Hepatocyte (in vitro differentiated cells): ENCODE results near the gene MRPS18B. TPM values are rescaled to one million over a fixed set of nuclear protein-coding genes. Genes with fewer than 3 reads are reported as not detected.
"Not testable (repeated sequence)": the region's sequence is repeated elsewhere in the genome, so short reads cannot be mapped to it uniquely, and the experiment has no call there.

Experiments used
- DNase-seq: peaks from one replicate; pipeline ENCODE4 v3.0.0-alpha.2; 2016; ENCODE audit warnings: low spot score
- H2AFZ ChIP-seq: fragments of 200-600 bp; sonication (generic); 2 replicates; pipeline ENCODE4 v1.6.0; 2016; ENCODE audit warnings: antibody characterized with exemption, mild to moderate bottlenecking
- H3K27ac ChIP-seq: fragments of 200-600 bp; sonication (generic); 2 replicates; pipeline ENCODE4 v1.5.1; 2016; ENCODE audit warnings: mild to moderate bottlenecking
- H3K27me3 ChIP-seq: fragments of 200-600 bp; sonication (generic); 2 replicates; pipeline ENCODE4 v1.6.1; 2016
- H3K36me3 ChIP-seq: fragments of 200-600 bp; sonication (generic); replicated peaks from 2 replicates; pipeline ENCODE4 v1.5.1; 2016; ENCODE audit warnings: low read depth; ENCODE audit not compliant: insufficient read depth
- H3K4me1 ChIP-seq: fragments of 200-600 bp; sonication (generic); 2 replicates; pipeline ENCODE4 v1.5.1; 2016; ENCODE audit warnings: mild to moderate bottlenecking, moderate library complexity; ENCODE audit not compliant: insufficient read depth
- H3K4me2 ChIP-seq: fragments of 200-600 bp; sonication (generic); 2 replicates; pipeline ENCODE4 v1.6.0; 2016
- H3K4me3 ChIP-seq: fragments of 200-600 bp; sonication (generic); 2 replicates; pipeline ENCODE4 v1.5.1; 2016; ENCODE audit warnings: mild to moderate bottlenecking
- H3K79me2 ChIP-seq: fragments of 200-600 bp; sonication (generic); 2 replicates; pipeline ENCODE4 v1.6.0; 2017; ENCODE audit warnings: mild to moderate bottlenecking
- H3K9me2 ChIP-seq: fragments of 200-600 bp; sonication (generic); replicated peaks from 2 replicates; pipeline ENCODE4 v1.6.0; 2017; ENCODE audit warnings: mild to moderate bottlenecking; ENCODE audit not compliant: insufficient read depth
- H3K9me3 ChIP-seq: fragments of 200-600 bp; sonication (generic); 2 replicates; pipeline ENCODE4 v1.5.1; 2016; ENCODE audit warnings: low read depth, mild to moderate bottlenecking
- H4K20me1 ChIP-seq: fragments of 200-600 bp; sonication (generic); 2 replicates; pipeline ENCODE4 v1.6.0; 2016; ENCODE audit warnings: mild to moderate bottlenecking; ENCODE audit not compliant: insufficient read depth, poor library complexity, severe bottlenecking
- CTCF ChIP-seq: fragments of 200-600 bp; sonication (generic); IDR thresholded peaks from 2 replicates; pipeline ENCODE4 v1.5.1; 2016; ENCODE audit warnings: antibody characterized with exemption, mild to moderate bottlenecking; ENCODE audit not compliant: poor library complexity
- EZH2 ChIP-seq: fragments of 200-600 bp; sonication (generic); IDR thresholded peaks from 2 replicates; pipeline ENCODE4 v1.6.1; 2016; ENCODE audit warnings: antibody characterized with exemption, mild to moderate bottlenecking, borderline replicate concordance
- EZH2phosphoT487 ChIP-seq: fragments of 200-600 bp; sonication (generic); IDR thresholded peaks from one replicate; pipeline ENCODE4 v1.6.1; 2018; ENCODE audit warnings: antibody characterized with exemption, mild to moderate bottlenecking, low read depth, moderate library complexity; ENCODE audit not compliant: unreplicated experiment, severe bottlenecking
- WGBS: methylation state at CpG from one replicate; pipeline ENCODE4 v1.1.6; 2016; ENCODE audit warnings: low lambda C conversion rate; ENCODE audit errors: missing lambda C conversion rate; 5-methylcytosine and 5-hydroxymethylcytosine counted together
- polyA plus RNA-seq: library from polyadenylated mRNA; unstranded; fragments of >200 nt; fragmentation: Nextera tagmentation; extraction: Ambion mirVana; gene quantifications from 2 replicates; pipeline ENCODE4 v1.2.1, GENCODE V29; 2016
- total RNA-seq: library from RNA; depleted of rRNA; stranded (reverse); fragments of >200 nt; gene quantifications from 2 replicates; pipeline ENCODE4 v1.2.3, GENCODE V29; 2014

Gene MRPS18B
- total and polyA plus RNA-seq, 2 experiments from 2014 or later: 38.7 to 59.4 TPM

- H3K4me3 ChIP-seq: no peak overlapping the region
- no peak overlapping the region for H2AFZ ChIP-seq
- no peak overlapping the region for H3K27ac ChIP-seq
- TF ChIP-seq CTCF (no peak), EZH2 (no peak), EZH2phosphoT487 (no peak)
- no peak overlapping the region for H3K4me2 ChIP-seq
- no peaks in the 10 kb centered on the region for H4K20me1 ChIP-seq
- no peaks in the 10 kb centered on the region for H3K79me2 ChIP-seq
- no peaks in the 10 kb centered on the region for H3K9me3 ChIP-seq
- H3K36me3 ChIP-seq: peaks cover 5% of the 10 kb centered on the region
- H3K27me3 ChIP-seq: no peaks in the 10 kb centered on the region
- H3K4me1 ChIP-seq: no peaks in the 10 kb centered on the region
- no peak for DNase-seq
- H3K9me2 ChIP-seq: no peaks in the 10 kb centered on the region
Measured at GRCh38 chr6:30657454-30657853, 39.8 kb downstream of the MRPS18B start.

GRCh38 chr6:30657922-30658321 is 40.3 kb downstream of the MRPS18B start:
- WGBS: 87% methylated on average over 5 of the region's 5 CpGs
- not testable (repeated sequence) for H3K36me3 ChIP-seq

DNA sequence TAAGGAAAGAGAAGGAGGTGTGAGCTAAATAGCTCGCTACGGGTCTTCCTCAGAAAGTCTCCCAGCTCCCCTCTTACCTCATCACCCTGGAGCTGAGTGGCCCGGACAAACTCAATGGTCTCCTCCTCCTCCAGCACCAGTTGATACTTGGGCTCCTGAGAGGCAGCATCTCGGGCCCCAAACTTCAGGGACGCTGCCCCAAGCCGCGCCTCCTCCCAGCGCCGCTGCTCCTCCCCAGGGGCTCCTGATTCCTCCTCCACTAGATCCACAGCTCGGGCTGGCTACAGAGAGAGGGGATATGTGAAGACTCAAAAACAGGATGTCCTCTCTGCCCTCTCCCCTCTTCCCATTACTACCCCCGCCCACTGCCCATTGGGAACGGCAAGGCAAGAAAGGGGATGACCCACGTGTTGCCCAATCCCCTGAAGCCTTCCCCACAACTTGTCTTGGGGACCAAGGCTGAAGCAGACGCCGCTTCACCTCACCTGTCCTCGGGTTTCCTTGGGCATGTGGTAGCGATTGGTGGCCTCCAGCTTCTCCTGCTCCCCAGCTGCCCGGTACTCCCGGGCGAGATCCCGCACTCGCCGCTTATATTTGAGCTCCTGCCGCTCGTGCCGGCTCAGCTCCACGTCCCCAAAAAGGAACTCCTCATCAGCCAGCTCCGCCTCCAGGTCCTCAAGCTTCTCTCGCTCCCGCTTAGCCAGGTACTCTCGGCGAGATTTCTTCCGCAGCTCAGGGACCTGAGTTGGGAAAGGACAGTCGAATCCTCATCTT is 47.5 kb downstream of the MRPS18B start:
- no peak overlapping the region for H3K27ac ChIP-seq
- no peaks in the 10 kb centered on the region for H3K27me3 ChIP-seq
- H3K36me3 ChIP-seq: no peaks in the 10 kb centered on the region
- H4K20me1 ChIP-seq: no peaks in the 10 kb centered on the region
- no peaks in the 10 kb centered on the region for H3K4me1 ChIP-seq
- TF ChIP-seq EZH2phosphoT487 (no peak), CTCF (no peak), EZH2 (no peak)
- WGBS: 96% methylated on average over 34 of the region's 34 CpGs
- no peak overlapping the region for H3K4me2 ChIP-seq
- no peaks in the 10 kb centered on the region for H3K79me2 ChIP-seq
- H2AFZ ChIP-seq: no peak overlapping the region
- DNase-seq: no peak
- H3K9me2 ChIP-seq: no peaks in the 10 kb centered on the region
- H3K9me3 ChIP-seq: no peaks in the 10 kb centered on the region
- no peak overlapping the region for H3K4me3 ChIP-seq

More at GRCh38 chr6:30657922-30658321, 40.3 kb downstream of the MRPS18B start:
- H3K9me3 ChIP-seq, H3K27me3 ChIP-seq, H3K4me1 ChIP-seq, H3K4me3 ChIP-seq, H2AFZ ChIP-seq, H3K27ac ChIP-seq, DNase-seq, H3K4me2 ChIP-seq, H3K79me2 ChIP-seq, H4K20me1 ChIP-seq, H3K9me2 ChIP-seq: not testable (repeated sequence)

GRCh38 chr6:30666300-30666699 is 48.7 kb downstream of the MRPS18B start:
- H3K9me2 ChIP-seq, H4K20me1 ChIP-seq, H3K4me1 ChIP-seq, H3K9me3 ChIP-seq, H3K79me2 ChIP-seq, H3K27ac ChIP-seq, H3K36me3 ChIP-seq, H2AFZ ChIP-seq, H3K27me3 ChIP-seq, DNase-seq, H3K4me2 ChIP-seq, H3K4me3 ChIP-seq: not testable (repeated sequence)
- 87% methylated on average over 2 of the region's 2 CpGs for WGBS
